ENCODE measurements around the gene EPHX1.

GRCh38 chr1:225780134-225780533 lies 29.8 kb upstream of the EPHX1 start:
- TF ChIP-seq CTCF (IDR thresholded peaks at IDR 0.05), result no peak
- no peak for TF ChIP-seq POLR2A (IDR thresholded peaks at IDR 0.05)
